ENCODE results near the gene SUSD2.
A peak's percentile ranks its signal among the peaks of the same experiment; 100 is the strongest.

SUSD2 gene

DNA sequence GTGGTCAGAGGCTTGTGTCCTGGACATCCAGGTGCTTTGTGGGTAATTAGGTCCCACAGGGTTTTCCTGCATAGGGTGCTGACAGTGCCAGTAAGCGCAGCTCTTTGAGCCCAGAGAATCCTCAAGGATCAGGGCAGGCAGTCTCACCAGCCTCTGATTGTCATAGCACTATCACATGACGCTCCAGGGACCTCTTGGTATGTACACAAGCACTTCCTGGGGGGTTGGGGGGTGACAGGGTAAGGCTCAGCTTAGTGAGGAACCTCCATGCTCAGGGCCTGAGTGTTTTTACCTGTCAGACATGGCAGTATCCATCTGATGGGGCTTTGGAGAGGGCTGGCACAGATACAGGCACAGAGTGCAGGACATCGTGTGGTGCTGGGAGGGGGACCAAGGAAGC, 27.9 kb upstream of the SUSD2 start:
- no peak for DNase-seq

DNA sequence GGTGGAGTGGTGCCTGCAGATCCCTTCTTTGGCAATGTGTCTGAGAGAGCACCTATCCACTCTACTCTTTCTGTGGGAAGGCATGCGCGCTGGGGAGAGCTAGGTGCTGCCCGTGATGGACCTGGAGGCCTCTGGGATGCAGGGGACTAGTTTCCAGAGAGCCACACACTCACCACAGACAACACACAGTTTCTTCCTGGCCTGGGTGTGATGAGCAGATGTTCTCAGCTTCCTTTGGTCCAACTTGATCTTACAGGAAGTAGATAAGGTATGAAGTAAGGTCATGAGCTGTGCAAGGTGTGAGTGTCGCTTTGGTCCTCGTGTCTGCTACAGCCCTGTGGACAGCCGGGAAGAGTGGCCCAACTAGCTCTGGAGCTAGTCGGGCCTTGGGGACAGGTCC, 27.3 kb upstream of the SUSD2 start:
- DNase-seq = no peak

DNA sequence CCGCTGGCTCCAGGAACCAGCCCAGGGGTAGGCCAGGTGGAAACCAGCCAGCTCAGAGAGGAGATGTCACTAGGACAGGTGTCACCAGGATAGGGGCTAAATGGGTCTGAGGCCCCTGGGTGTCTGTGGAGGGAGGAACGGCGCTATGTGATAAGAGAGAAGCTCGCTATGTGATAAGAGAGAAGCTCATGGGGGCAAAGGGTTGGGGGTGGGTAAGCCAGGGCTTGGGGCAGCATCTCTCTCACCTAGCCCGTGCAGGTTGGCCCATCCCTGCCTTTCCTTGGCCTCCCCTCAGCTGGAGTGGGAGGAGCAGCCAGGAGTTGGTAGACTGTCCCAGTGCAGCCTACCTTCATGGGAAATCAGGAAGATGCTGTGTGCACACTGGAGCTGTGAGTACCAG, 26.5 kb upstream of the SUSD2 start:
- DNase-seq = no peak

DNA sequence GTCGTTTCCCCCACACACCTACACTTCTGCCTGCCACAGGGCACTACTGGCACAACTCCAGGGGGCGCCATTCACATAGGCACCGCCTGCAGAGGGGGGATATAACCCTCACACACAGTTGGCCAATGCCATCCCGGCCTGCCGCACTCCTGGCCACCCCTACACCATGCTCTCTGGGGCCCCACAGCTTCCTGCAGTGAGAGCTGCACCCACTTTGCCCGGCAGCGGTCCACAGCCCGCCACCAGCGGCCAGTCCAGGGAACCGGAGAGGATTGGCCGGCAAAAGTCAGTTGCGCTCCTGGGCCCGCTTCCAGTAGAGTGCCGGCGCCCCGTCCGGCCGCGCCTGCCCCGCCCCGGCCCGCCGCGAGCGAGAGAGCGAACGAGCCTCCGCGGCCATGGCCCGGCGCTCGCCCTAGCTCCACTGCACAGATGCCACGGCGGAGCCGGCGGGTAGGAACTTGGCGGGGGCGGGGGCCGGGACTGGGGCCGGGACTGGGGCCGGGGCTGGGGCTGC, 25.6 kb upstream of the SUSD2 start:
- peak in 52 of 58 donors; percentile 10 to 67 (median 48) for DNase-seq

DNA sequence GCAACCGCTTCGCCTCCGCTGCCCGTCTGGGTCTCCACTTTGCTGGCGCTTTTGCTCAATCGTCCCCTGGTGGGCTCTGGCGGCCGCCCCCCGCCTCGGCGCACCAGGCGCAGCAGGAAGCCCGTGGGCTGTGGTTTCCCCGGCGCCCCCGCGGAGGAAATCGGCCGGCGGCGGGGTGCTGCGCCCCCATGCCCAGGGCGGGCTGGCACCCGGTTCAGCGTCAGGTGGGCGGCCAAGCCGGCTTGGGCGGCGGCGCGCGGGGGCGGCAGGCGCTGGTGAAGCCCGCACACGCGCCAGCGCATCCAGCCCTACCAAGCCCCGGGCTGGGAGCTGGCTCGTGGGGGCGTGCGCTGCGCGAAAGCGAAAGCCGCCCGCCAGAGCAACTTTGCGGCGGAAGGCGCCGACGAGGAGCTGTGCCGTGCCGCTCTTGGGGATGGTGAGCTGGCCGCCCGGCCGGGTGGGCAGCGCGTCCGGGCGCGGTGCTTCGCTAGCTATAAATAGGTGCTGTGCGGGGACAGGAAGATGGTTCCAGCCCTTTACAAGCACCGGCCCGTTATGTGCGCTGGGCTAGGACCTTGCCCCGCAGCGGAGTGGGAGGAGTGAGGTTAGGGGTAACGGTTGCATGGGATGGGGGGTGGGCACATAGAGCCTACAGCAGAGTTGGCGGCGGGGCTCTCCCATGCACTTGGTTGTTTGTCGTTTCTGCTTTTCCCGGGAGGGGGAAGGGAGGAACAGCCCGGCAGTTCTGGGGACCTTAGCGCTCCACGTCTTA, 25.0 kb upstream of the SUSD2 start:
- DNase-seq = peak in 17 of 58 donors; percentile 19 to 59 (median 39)

DNA sequence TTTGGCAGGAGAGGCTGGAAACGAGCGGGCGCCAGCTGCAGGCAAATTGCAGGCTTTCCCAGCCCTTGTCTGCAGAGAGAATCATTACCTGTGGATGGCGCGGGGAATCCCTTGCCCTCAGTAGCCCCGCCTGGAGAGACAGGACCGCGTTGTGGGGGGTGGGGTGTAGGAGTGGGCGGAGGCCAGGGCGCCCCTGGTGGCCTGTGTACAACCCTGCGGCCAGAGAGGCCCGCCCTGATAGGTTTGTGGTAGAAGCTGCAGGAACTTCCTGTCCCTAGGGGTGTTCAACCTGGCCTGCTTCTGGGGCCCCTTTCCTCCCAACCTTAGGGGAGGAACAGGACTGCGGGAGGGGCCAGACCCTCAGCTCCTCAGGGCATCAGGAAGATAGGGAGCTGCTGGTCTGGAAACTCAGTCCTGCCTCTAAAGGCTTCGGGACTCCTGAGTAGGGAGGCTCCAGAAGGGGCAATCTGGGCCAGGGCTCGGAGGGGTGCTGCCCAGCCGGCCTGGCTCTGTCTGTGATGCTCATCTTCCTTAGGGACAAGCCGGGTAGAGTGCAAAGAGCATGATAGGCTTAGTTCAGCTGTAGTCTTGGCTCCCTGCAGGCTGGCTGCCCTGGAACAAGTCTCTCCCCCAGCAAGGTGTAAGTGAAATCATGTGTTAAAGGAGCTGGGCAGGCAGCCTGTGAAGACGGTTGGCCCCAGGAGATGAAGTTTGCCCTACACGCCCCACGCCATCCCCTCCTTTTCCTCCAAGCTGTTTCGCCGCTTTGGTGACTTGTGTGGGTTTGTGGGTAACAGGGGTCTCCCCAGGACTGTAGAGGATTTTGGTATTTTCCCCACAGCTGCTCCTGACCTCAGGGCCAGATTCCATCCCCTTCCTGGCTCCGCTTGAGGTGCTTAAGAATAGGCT, 24.1 kb upstream of the SUSD2 start:
- peak in 50 of 58 donors; percentile 6 to 73 (median 45) for DNase-seq

DNA sequence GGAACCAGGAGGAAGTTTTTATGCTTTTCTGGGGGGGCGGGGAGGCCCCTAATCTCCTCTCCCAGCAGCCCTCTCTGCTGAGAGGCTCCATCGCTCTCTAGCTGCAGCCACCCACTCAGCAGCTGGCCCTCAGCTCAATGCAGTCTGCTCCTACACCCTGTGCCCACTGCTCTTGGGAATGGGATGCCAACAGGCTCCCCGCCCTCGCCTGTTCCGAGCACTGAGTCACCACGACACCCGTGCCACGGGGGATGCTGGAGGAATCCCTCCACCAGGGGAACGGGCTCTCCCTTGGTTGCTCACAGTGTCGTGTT, 23.5 kb upstream of the SUSD2 start:
- DNase-seq = peak in 51 of 58 donors; percentile 9 to 89 (median 60)

DNA sequence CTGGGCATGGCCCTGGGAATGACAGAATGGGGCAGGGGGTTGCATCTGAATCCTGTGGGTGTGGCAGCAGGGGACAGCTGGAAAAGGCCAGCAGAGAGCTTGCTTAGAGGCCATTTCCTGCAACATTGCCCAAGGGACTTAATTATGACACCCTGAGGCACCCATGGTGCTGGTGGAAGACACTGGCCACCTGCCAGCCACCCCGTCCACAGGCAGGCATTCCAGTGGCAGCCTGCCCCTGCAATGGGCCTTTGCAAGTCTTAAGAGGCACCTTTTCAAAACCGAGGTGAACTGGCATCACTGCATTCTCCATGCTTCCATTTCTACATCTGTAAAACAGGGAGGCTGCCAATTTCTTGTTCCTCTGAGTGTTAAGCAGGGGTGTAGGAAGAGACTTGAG, 21.6 kb upstream of the SUSD2 start:
- DNase-seq = no peak

DNA sequence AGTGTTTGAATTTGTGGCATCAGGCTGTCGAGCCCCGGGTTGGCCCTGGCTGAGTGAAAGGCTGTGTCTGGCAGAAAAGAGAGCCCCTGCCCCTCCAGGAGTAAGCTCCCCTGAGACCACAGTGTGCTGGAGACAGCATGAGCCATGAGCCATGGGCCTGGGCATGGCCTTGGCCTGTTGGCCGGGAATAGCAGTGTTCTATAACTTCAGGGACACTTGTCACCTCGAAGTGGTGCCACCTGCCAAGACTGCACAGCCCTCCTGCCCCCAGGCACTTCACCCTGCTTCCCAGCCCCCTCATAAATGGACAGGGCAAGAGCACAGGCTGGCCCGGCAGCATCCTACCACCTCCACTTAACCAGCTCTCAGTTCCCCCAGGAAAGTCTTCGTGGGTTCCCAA, 20.7 kb upstream of the SUSD2 start:
- no peak for DNase-seq

DNA sequence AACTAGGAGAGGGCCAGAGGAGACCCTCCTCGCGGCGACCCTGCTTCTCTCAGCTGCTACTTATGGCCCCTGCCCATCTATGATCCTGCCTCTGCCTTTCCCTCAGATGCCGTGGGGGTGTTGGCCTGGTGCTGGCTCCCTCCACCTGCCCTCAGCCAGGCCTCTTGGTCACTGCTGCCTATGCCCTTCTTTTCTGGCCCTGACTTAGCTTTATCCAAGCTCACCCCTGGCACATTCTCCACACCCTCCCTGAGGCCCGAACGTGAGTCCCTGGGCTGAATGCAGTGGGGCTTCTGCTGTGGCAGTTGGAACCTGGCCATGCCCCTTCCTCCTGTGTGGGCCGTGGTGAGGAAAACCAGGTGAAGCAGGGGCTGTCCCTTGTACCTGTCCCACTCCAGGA, 19.8 kb upstream of the SUSD2 start:
- no peak for DNase-seq

DNA sequence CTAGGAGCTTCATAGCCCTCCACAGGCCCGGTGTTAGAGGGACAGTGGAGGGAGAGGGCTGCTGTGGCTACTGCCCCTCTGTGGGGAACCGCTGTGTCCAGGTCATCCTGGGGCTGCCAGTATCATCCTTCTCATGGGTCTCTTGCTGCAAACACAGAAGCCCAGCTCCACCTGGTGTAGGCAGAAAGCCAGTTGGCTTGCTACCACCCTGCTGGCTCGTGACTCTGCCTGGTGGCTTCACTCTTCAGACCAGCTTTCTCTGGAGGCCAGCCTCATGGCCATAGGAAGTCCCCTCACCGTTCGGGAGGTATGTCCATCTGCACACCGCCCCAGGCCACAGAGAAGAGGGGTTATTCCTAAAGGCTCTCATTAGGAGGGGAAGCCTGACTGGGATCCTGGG, 19.4 kb upstream of the SUSD2 start:
- peak in 1 of 58 donors; percentile 12 for DNase-seq

DNA sequence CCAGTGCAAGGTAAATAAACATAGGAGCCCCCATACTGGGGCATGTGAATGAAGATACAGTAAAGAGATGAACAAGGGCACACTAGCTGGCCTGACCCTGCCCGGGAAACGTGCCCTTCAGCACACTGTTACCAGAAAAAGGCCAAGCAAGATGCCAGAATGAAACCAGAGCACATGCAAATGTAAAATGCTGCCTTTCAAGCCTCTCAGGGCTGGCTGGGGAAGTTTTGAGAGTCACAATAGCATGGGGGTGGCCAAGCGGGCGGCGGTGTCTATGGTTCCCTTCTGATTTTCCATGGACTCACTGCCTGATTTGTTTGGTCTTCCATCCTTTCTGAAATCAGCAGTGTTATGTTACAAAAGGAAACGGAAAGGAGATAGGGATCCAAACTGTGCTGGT, 18.9 kb upstream of the SUSD2 start:
- no peak for DNase-seq

DNA sequence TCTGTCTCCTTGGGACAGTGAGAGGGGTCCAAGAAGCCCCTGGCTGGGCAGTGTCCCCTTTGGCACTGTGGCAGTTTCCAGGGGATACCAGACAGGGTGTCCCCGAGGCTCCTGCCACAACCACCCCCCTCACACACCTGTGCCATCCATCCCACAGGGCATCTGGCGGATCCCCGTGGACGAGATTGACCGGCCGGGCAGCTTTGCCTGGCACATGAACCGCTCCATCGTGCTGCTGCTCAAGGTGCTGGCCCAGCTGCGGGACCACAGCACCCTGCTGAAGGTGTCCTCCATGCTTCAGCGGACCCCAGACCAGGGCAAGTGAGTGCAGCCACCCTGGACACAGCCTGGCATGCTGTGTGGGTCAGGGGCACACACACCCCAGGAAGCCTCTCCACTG, 17.0 kb upstream of the SUSD2 start:
- DNase-seq = no peak

DNA sequence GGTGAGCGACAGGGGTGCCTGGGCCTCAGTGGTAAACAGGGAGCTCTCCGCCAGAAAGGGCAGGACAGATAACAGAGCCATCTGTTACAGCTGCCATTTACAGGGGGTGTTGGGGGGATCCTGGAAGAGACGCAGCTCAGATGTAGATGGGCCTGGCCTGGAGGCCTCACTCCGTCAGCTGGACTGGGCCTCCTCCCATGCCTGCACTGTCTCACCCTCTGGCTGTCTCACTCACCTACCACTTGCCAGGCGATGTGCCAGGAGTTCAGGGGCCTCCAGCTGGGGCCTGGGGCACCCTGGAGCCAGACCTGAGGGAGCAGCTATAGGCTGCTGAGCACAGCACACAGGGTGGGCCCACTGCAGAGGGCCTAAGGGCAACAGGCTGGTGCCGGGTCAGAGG, 16.3 kb upstream of the SUSD2 start:
- DNase-seq = no peak

DNA sequence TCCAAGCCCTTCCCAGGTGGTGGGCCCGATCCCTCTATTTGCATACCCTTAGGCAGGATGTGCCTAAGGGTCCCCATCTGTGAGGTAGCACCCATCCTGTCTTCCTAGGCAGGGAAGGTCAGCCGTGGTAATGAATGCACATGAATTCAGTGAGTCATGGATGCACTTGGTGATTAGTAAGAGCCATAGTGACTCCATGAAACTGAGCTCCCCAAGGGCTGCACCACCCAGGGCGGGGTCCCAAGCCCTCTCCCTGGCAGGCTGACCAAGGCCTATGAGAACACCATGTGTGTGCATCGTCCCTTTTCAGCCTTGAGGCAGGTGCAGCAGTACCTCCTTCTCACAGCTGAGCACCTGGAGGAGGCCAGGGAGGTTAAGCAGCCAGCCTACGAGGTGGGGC, 15.6 kb upstream of the SUSD2 start:
- no peak for DNase-seq

DNA sequence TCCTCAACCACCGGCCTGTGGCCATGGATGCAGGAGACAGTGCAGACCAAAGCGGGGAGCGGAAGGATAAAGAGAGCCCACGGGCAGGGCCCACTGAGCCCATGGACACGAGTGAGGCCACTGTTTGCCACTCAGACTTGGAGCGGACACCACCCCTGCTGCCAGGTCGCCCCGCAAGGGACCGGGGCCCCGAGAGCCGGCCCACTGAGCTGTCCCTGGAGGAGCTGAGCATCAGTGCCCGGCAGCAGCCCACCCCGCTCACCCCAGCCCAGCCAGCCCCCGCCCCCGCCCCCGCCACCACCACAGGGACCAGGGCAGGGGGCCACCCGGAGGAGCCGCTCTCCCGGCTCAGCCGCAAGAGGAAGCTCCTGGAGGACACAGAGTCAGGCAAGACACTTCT, 14.5 kb upstream of the SUSD2 start:
- no peak for DNase-seq

DNA sequence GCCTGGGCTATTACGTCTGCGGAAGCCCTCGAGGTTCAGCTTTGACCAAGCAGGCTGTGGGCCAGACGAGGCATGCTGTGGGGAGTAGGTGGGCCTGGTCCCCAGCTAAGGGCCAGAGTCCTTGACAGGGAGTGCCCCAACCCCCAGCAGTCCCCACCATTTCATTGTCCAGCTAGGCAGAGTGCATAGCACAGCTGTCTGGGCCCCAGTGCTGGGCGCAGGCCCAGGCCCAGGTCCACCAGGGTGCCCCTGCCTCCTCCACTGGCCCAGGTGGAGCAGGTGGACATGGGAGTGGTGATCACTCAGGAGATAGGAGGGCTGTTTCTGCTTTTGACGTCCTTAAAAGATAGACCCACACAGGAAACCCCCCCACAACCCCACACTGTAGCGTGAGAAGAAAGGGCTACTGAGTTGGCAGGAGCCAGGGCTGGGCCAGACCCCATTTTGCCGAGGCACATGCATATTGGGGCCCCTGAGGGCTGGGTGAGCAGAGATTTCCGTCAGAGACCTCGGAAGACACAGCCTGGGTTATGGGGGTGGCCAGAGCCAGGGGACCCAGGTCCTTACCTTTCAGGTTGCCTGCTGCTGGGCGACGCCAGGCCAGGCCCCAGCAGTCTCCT, 11.7 kb upstream of the SUSD2 start:
- DNase-seq = no peak

DNA sequence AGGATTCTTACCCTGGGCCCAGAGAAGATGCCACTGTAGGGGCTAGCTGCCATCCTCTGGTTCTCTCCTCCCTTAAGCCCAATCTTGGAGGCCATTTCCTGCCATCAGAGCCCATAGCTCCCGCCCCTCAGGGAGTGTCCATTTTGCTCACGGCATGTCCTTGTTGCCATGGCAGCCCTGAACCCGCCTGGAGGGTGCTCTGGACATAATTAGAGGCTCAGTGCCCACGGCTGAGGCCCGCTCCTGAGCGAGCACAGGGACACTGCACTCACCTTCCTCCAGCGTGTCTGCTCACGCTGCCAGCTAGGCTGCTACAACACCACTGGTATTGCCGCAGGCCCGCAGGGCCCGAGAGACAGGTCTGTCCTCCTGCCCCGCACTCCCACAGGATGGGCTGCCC, 11.1 kb upstream of the SUSD2 start:
- DNase-seq = peak in 2 of 58 donors; percentile 18 to 32

DNA sequence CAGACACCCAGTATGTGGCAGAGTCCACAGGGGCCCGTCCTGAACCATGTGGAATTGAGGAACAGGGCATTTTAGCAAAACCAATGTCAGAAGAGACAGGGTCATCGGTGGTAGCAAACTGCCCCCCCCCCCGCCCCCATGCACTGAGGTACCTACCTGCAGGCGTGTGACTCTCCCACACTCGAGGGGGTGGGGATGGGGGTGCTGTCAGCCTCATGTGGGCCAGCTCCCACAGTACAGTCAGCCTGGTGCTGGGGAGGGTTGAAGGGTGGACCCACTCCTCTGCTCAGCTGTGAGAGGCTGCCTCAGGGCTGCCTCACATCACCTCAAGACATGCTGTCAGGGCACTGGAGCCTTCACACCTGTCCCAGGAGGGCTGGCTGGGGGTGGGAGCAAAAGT, 10.7 kb upstream of the SUSD2 start:
- DNase-seq = no peak

DNA sequence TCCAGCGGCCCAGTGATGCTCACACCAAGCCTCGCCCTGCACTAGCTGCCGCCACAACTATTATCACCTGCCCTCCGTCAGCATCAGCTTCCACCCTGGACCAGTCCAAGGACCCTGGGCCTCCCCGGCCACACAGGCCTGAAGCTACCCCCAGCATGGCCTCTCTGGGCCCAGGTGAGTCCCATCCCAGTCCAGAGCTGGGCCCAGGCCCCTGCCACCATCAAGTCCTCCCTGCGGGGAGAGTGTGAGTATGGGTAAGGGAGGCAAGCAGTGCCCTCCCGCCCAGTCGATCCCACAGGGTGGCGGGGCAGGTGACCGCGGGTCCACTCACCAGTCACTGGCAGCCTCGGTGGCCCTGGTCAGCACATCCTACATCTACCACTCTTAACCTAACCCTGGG, 9.5 kb upstream of the SUSD2 start:
- no peak for DNase-seq

DNA sequence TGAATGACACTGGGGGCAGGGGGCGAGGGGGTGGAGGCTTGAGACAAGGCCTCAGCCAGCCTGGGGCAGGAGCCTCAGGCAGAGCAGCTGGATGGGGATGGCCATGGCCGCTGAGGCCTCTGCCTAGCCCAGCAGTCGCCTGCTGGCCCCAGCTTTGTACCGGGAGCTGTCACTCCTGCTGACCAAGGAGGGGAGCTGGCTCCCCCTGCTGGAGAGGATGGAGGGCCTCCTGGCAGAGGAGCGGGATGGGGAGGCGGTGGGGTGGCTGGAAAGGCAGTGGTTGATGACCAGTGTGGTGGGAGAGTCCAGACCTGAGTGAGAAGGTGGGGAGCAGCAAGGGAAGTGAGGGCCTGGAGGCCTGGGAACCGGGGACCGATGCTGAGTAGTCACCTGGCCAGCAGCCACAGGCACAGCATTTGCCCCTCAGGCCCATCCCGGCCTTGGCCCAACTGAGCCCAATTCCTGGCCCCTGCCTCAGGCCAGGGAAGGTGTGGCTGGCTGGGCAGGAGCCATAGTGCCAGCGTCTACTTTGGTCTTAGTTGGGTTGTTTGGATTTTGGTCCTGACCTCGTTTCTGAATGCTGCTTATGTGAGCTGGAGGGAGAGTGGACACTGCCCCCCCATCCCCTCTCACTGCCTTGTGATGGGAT, 6.0 kb upstream of the SUSD2 start:
- peak in 48 of 58 donors; percentile 9 to 78 (median 44) for DNase-seq

DNA sequence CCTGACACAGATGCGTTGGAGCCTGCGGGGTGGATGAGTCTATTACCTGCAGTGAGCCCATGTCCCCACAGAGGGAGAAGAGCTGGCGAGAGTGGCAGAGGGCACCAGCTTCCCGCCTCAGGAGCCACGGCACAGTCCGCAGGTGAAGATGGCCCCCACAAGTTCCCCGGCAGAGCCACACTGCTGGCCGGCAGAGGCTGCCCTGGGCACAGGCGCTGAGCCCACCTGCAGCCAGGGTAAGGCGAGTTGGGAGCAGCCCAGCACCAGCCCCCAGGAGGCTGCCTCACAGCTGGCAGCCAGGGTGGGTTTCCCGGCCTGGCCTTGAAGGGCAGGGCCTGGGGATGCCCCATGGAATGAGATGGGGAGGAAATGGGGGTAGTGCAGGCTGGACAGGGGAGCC, 5.2 kb upstream of the SUSD2 start:
- no peak for DNase-seq
